Vagina (tissue), 2 donors: Measurements from ENCODE around the gene REEP1. TPM values are rescaled to one million over a fixed set of nuclear protein-coding genes. Genes with fewer than 3 reads are reported as not detected.
A peak's percentile ranks its signal among the peaks of the same experiment; 100 is the strongest.
"Not testable (repeated sequence)": the region's sequence is repeated elsewhere in the genome, so short reads cannot be mapped to it uniquely, and the experiment has no call there.

Source experiments
- DNase-seq, 2 donors: peaks; one replicate each; pipeline ENCODE4 v3.0.0-alpha.2; 2017; ENCODE audit errors: extremely low spot score in 2 of 2
- H3K27ac ChIP-seq: fragments of 200-600 bp; sonication (generic); one replicate; pipeline ENCODE4 v1.5.1; 2019
- H3K27me3 ChIP-seq: fragments of 200-600 bp; sonication (generic); one replicate; pipeline ENCODE4 v1.5.1; 2019
- H3K36me3 ChIP-seq, 2 donors: fragments of 200-600 bp; sonication (generic); one replicate each; pipeline ENCODE4 v1.5.1; 2017 to 2019
- H3K4me1 ChIP-seq: fragments of 200-600 bp; sonication (generic); one replicate; pipeline ENCODE4 v1.5.1; 2019
- H3K4me3 ChIP-seq, 2 donors: fragments of 200-600 bp; sonication (generic); 1 replicate in 1 of 2; 2 replicates in 1 of 2; pipeline ENCODE4 v1.5.1; 2016 to 2019
- H3K9me3 ChIP-seq: fragments of 200-600 bp; sonication (generic); one replicate; pipeline ENCODE4 v1.5.1; 2019
- POLR2A ChIP-seq, 2 donors: fragments of 450-650 bp; IDR thresholded peaks; one replicate each; pipeline ENCODE4 v1.6.1; 2017; ENCODE audit warnings: antibody characterized with exemption in 2 of 2, mild to moderate bottlenecking in 2 of 2, moderate library complexity in 2 of 2
- POLR2AphosphoS5 ChIP-seq, 2 donors: sonication (generic); formaldehyde crosslinking; IDR thresholded peaks; one replicate each; pipeline ENCODE4 v1.9.0; 2017; ENCODE audit warnings: antibody characterized with exemption in 2 of 2, mild to moderate bottlenecking in 2 of 2, low read depth in 1 of 2; ENCODE audit not compliant: insufficient read depth in 1 of 2
- intact Hi-C: fragments of 100-400 bp; cut with DNase I; formaldehyde crosslinking; loops from one replicate; pipeline ENCODE4 v1.15.1; 2023
- total RNA-seq: library from RNA; depleted of rRNA; stranded (reverse); fragments of >200 nt; gene quantifications from one replicate; pipeline ENCODE4 v1.2.3, GENCODE V29; 2016
- TF ChIP-seq, protein P1 (sequence below), 3 experiments: fragments of 450-650 bp in 2 of 3; fragments of 200-600 bp in 1 of 3; sonication (generic) in 1 of 3; IDR thresholded peaks; one replicate each; pipeline ENCODE4 v1.5.1; 2017 to 2019; ENCODE audit warnings: antibody characterized with exemption in 3 of 3, mild to moderate bottlenecking in 2 of 3, moderate library complexity in 2 of 3

The REEP1 gene
- total RNA-seq, 1 donor from 2014 or later, result 13.5 TPM

DNA sequence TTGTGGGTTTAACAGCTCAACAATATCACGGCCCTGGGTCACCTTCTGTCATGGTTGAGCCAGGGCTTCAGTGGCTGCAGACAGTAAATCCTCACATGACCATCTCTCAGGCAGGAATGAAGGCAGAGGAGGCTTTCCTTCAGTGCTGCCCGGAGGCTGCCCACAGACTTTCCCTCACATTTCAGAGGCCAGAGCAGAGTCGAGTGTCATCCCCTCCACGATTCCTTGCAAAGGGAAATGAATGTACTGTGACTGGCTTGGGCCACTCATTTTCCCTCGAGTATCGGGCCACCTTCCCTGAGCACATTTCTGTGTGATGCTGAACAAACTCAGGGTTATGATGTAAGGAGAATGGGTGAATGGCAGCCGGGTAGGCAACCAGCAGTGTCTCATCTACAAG, 10.0 kb upstream of the REEP1 start:
- H3K36me3 ChIP-seq, result no peaks in the 10 kb centered on the region
- H3K9me3 ChIP-seq, result no peaks in the 10 kb centered on the region
- intact Hi-C loops, result no loop called here
- DNase-seq, result peak in 1 of 2 donors; percentile 58
- H3K4me1 ChIP-seq, result no peaks in the 10 kb centered on the region
- H3K4me3 ChIP-seq, result no peak overlapping the region
- H3K27ac ChIP-seq, result no peak overlapping the region
- no peaks in the 10 kb centered on the region for H3K27me3 ChIP-seq
- TF ChIP-seq POLR2A (IDR thresholded peaks at IDR 0.05) (no peak), POLR2AphosphoS5 (IDR thresholded peaks at IDR 0.05; ENCODE audit: insufficient read depth in 1 of 2, low read depth in 1 of 2) (no peak)
- TF ChIP-seq, protein P1, sequence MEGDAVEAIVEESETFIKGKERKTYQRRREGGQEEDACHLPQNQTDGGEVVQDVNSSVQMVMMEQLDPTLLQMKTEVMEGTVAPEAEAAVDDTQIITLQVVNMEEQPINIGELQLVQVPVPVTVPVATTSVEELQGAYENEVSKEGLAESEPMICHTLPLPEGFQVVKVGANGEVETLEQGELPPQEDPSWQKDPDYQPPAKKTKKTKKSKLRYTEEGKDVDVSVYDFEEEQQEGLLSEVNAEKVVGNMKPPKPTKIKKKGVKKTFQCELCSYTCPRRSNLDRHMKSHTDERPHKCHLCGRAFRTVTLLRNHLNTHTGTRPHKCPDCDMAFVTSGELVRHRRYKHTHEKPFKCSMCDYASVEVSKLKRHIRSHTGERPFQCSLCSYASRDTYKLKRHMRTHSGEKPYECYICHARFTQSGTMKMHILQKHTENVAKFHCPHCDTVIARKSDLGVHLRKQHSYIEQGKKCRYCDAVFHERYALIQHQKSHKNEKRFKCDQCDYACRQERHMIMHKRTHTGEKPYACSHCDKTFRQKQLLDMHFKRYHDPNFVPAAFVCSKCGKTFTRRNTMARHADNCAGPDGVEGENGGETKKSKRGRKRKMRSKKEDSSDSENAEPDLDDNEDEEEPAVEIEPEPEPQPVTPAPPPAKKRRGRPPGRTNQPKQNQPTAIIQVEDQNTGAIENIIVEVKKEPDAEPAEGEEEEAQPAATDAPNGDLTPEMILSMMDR (IDR thresholded peaks at IDR 0.05), result no peak

- DNase-seq, intact Hi-C loops: not testable (repeated sequence)
These were observed 8.5 kb upstream of the REEP1 start for GRCh38 chr2:86345783-86346370.

GRCh38 chr2:86344404-86344803, 7.0 kb upstream of the REEP1 start:
- no peaks in the 10 kb centered on the region for H3K36me3 ChIP-seq
- TF ChIP-seq, protein P1 (IDR thresholded peaks at IDR 0.05), result no peak
- no peak for TF ChIP-seq POLR2AphosphoS5 (IDR thresholded peaks at IDR 0.05; ENCODE audit: insufficient read depth in 1 of 2, low read depth in 1 of 2)
- TF ChIP-seq POLR2A (IDR thresholded peaks at IDR 0.05), result no peak
- no peak overlapping the region for H3K4me3 ChIP-seq
- H3K9me3 ChIP-seq, result no peaks in the 10 kb centered on the region
- intact Hi-C loops, result no loop called here
- no peak for DNase-seq
- no peaks in the 10 kb centered on the region for H3K27me3 ChIP-seq
- no peaks in the 10 kb centered on the region for H3K4me1 ChIP-seq
- H3K27ac ChIP-seq, result no peak overlapping the region

More at GRCh38 chr2:86345783-86346370, 8.5 kb upstream of the REEP1 start:
- not testable (repeated sequence) for H3K4me3 ChIP-seq, H3K36me3 ChIP-seq, H3K27me3 ChIP-seq, H3K27ac ChIP-seq, H3K4me1 ChIP-seq, H3K9me3 ChIP-seq

GRCh38 chr2:86342488-86342887, 5.1 kb upstream of the REEP1 start:
- no peaks in the 10 kb centered on the region for H3K9me3 ChIP-seq
- no peaks in the 10 kb centered on the region for H3K36me3 ChIP-seq
- H3K27me3 ChIP-seq, result no peaks in the 10 kb centered on the region
- H3K27ac ChIP-seq, result no peak overlapping the region
- H3K4me1 ChIP-seq, result peaks cover 5% of the 10 kb centered on the region
- DNase-seq, result no peak
- TF ChIP-seq POLR2A (IDR thresholded peaks at IDR 0.05) (no peak), POLR2AphosphoS5 (IDR thresholded peaks at IDR 0.05; ENCODE audit: insufficient read depth in 1 of 2, low read depth in 1 of 2) (no peak)
- TF ChIP-seq, protein P1 (IDR thresholded peaks at IDR 0.05), result no peak
- intact Hi-C loops, result no loop called here
- H3K4me3 ChIP-seq, result no peak overlapping the region

GRCh38 chr2:86341470-86341869, 4.0 kb upstream of the REEP1 start:
- no peak for DNase-seq
- intact Hi-C loops, result no loop called here
- peaks cover 10% of the 10 kb centered on the region for H3K4me1 ChIP-seq
- no peak for TF ChIP-seq POLR2A (IDR thresholded peaks at IDR 0.05)
- TF ChIP-seq, protein P1 (IDR thresholded peaks at IDR 0.05), result no peak
- no peak for TF ChIP-seq POLR2AphosphoS5 (IDR thresholded peaks at IDR 0.05; ENCODE audit: insufficient read depth in 1 of 2, low read depth in 1 of 2)
- H3K4me3 ChIP-seq, result no peak overlapping the region
- H3K36me3 ChIP-seq, result no peaks in the 10 kb centered on the region
- no peak overlapping the region for H3K27ac ChIP-seq
- H3K9me3 ChIP-seq, result no peaks in the 10 kb centered on the region
- H3K27me3 ChIP-seq, result no peaks in the 10 kb centered on the region
